Stimulated activated CD8-positive, alpha-beta memory T cell treated with anti-CD3 and anti-CD28 coated beads, Interleukin-15, amount 100 ng/mL, for 48 hours (primary cell): ENCODE data around the gene UQCR11.

Source experiments
- DNase-seq, 2 donors: peaks; one replicate each; pipeline ENCODE4 v3.0.0-alpha.2; 2020; ENCODE audit warnings: low read depth in 2 of 2

The UQCR11 gene

DNA sequence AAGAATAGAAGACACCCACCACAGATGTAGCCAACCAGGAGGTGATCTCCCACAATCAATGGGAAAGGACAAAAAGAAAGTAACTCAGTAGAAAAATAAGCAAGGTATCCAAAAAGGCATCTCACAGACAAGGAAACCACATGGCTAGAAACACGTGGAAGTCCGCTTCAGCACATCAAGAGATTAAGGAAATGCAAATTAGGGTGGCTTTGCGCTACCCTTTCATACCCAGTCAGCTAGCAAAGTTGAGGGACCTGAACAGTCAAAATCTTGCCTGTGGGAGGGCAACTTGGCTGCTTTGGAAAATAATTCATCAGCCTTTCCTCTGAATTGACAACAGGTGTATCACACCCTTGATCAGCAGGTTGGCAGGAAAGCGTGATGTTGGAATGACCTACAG is 11.6 kb upstream of the UQCR11 start:
- DNase-seq: no peak

DNA sequence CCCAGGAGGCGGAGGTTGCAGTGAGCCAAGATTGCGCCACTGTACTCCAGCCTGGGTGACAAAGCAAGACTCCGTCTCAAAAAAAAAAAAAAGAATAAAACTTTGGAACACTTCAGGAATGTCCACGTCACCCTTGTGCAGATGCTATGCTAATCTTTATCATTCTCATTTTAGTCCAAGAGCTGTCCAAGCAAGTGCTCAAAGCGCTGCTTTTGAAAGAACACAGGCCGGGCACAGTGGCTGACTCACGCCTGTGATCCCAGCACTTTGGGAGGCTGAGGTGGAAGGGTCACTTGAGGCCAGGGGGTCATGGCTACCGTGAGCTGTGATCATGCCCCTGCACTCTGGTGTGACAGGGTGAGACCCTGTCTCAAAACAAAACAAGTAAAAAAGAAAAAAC is 11.1 kb upstream of the UQCR11 start:
- no peak for DNase-seq

DNA sequence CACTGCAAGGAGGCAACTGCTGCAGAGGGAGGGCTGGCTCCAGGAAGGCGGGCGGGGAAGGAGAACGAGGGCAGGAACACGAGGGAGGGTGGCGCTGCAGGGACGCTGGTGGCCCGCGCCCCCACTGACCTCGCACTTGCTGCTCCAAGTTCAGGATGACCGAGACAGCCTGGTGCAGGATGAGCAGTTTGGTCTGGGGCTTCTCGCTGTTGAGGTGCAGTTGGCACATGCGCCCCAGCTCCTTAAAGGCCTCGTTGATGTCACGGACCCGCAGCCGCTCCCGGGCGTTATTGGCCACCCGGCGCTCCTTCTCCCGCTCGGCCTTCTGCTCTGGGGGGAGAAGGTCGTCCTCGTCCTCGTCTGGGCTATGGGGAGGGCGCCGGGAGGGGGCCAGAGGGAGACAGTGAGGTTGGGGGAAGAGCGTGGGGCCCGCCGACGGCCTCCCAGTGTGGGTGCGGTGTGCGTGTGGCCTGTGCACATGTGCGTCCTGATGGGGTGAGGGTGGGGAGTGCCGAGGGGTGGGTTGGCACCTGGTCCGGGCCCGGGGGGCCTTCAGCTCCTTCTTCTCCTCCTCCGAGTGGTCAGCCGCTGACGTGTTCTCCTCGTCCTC is 10.0 kb upstream of the UQCR11 start:
- no peak for DNase-seq

DNA sequence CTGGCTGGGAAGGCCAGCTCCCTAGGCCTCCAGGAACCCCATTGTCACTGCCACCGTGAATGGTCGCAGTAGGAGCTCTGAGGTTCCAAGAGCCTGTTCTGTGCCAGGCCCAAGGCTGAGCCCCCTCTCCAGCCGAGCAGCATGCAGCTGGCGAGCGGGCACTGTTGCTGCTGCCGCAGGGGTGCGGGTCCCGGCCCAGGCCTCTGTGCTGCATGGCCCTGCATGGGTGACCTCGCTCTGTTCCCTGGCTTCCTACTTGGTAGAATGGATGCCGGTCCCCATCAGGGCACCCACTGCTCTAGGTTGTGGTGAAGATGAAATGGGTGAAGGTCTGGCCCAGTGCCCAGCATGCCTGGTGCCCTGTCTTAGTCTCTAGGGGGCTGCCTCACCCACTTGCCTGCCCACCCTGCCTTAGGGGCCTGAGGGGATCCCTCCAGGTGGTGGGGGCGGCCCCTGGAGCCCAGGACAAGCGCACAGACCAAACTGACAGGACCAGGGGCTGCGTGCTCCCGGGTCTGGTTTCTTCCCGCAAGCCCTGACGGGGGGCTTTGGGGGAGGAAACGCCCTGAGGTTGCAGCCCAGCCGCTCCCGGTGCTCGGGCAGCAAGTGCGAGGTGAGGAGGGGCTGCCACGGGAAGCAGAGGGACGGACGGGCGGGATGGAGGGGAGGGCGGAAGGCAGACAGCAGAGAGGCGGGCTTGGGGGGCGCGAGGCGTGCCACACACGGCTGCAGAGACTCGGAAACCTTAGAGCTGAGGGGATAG is 8.7 kb upstream of the UQCR11 start:
- no peak for DNase-seq

DNA sequence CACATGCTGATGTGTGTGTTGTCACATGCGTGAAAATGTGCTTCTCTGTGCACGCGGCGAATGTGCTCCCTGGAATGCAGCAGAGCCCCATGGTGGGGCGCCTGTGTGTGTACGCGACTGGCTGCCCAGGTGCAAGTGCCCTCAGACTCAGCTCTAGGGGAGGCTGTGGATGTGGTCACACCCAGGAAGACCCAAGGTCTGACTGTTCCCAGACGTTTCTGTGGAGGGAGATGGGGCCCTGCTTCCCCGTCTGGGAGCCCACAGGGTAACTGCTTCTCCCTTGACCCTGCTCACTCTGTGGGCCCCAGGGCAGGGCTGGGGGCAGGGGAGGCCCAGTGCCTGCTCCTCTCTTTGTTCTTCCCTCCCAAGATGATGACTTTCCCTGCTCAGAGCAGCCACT is 7.9 kb upstream of the UQCR11 start:
- DNase-seq: no peak

DNA sequence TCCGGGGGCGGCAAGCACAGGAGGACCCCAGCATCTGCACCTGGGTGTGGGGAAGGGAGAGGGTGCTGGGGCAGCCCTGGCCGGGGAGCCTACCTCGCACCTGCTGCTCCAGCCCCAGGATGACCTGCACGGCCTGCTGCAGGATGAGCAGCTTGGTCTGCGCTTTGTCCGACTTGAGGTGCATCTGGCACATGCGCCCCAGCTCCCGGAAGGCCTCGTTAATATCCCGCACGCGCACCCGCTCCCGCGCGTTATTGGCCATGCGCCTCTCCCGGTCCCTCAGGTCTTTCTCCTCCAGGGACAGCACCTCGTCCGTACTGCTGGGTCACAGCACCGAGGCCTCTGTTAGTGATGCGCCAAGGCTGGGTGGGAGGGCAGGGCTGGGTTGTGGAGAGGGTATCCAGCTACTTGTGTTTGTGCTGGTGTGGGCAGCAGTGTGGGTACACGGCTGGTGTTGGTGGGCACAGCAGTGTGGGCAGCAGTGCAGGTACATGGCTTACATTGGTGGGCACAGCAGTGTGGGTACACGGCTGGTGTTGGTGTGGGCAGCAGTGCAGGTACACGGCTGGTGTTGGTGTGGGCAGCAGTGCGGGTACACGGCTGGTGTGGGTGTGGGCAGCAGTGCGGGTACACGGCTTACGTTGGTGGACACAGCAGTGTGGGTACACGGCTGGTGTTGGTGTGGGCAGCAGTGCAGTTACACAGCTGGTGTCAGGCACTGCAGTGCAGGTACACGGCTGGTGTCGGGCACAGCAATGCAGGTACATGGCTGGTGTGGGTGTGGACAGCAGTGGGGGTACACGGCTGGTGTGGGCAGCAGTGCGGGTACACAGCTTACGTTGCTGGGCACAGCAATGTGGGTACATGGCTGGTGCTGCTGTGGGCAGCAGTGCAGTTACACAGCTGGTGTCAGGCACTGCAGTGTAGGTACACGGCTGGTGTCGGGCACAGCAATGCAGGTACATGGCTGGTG is 7.1 kb upstream of the UQCR11 start:
- DNase-seq: no peak

DNA sequence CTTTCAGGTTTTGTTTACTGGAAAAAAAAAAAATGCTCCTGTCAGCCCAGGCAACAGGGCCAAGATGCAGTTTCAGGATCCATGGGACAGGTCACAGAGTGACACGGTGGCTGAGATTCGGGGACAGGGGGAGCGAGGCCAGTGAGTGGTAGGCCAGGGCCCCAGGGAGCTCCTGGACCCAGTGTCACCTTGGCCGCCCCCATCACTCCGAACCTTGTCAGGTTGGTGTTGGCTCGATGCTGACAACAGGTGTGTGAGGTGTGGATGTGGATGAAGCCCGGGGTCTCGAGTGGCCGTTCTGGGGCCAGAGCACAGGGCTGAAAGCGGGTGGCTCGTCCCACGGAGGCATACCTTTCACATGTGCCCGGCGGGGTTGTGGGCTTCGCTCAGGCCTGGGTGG is 6.1 kb upstream of the UQCR11 start:
- DNase-seq: no peak

DNA sequence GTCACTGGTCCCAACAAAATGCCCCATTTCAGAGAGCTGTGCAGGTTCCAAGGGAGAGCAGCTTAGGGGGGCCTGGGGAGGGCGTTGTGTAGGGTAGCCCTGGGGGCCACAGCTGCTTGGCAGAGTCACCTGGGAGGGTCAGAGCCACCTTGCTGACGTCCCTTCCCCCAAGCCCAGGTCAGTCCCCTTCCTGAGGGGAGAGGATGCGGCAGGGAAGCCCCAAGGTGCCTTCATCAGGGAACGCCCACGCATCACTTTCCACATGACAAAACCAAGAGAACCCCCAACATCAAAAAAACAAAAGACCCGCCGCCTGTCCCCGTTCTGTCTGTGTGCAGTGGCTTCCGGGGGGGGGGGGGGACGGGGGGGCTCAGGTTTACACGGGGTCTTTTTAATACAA is 5.3 kb upstream of the UQCR11 start:
- DNase-seq: no peak

DNA sequence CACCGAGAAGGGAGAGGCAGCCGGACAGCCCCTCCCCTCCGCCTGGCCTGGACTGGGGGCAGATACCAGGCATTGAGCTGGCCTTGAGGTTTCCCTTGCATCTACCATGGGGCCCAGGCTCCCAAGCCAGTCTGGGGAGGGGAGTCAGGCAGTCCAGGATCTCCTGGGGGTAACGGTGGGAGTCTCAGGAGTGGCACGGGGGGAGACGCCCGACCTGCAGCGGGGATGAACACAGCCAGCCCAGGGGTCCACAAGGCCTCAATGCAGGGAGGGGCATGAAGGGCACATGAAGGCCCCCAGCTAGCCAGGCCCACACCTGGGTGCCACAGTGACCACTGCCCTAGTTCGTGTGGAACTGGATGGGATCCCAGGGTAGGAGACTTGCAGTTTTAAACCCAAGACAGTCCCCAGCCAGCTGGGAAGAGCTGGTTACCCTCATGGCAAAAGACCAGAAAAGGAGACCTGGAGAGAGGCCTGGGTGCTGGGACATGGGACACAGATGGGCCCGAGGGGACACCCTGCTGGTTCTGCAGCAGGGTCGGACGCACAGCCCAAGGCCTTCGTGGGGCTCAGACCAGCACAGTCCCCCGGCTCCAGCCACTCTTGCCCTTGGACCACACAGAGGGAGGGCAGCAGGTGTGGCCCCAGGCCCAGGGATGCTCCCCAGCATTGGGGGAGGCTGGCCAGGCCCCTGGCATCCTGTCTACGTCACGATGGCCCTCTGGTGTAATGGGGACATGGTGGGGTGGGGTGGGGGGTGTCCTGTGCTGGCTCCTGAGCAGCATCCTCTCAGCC is 4.6 kb upstream of the UQCR11 start:
- DNase-seq: no peak

DNA sequence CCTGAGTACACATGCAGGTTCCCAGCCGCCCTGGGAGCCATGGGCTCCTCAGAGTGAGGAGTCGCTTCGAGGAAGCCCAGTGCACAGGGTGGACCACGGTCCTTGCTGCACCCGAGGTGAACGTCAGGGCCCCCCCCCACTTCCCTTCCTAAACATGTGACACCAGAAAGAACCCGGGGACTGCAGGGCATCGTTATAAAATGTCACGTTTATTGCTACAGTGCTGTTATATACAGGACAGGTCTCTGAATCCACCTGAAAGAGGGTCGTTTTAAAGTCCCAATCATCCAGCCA is 3.8 kb upstream of the UQCR11 start:
- DNase-seq: no peak

DNA sequence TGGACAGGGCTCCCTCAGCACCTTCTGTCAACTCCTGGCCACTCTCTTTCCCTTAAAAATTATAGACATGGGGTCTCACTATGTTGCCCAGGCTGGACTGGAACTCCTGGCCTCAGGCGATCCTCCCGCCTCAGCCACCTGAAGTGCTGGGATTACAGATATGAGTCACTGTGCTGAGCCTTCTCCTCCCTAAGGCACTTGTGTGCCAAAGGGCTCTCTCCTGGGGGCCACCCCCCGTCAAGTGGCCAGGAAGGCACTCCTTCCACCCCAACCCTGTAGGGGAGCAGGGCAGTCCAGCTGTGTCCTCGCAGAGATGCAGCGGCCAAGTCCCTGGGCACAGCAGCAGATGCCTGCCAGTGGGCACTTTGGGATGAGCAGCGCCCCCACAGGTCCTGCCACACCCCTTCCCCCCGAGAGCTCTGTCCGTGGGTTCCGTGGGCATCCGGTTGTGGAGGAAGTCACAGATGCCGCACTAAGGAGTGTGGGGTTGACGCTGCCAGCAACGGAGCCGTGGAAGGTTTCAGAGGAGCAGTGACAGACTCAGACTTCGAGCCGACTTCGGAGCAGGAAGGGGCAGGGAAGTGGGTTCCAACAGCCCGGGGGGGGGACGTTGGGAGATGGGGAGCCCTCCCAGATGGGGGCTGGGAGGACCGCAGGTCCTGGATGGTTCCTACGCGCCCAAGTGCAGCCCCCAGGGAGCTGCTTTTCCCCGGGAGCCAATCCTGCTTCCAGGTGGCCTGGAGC is 3.3 kb upstream of the UQCR11 start:
- DNase-seq: no peak

DNA sequence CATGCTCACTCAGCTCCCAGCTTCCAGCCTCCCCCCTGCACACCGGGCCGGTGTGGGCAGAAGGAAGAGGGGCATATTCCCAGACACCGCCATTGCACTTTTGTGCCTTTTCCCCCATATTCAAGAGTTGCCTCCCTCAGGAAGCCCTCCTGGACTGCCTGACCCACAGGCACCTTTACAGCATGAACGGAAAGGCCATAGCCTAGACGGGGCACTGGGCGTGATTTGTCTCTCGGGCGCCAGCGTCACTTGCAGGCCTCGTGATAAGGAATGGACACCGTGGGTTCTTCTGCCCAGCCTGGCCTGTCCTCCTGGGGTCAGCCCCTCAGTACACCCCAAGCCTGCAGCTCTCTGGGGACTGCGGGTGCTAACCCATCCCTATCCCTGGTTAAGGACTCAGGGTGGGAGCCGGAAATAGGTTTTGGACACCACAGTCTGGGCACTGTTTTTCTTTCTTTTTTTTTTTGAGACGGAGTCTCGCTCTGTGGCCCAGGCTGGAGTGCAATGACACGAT is 933 bp upstream of the UQCR11 start:
- no peak for DNase-seq

DNA sequence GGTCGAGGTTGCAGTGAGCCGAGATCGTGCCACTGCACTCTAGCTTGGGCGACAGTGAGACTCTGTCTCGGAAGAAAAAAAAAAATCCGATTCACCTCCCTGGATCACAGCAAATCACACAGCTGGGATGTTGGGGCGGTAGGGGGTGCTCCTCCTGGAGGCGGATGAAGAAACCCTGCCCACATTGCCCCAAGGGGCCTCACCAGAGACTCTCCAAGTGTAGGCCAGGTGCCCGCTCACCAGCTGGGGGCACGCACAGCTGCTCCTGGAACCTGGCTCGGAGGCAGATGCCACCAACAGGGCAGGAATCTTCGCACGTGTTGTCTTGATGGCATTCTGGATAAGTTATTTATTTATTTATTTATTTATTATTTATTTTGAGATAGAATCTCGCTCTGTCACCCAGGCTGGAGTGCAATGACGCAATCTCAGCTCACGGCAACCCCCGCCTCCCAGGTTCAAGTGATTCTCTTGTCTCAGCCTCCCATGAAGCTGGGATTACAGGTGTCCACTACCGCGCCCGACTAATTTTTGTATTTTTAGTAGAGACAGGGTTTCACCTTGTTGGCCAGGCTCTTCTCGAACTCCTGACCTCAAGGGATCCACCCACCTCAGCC is 3.1 kb downstream of the UQCR11 start:
- no peak for DNase-seq

DNA sequence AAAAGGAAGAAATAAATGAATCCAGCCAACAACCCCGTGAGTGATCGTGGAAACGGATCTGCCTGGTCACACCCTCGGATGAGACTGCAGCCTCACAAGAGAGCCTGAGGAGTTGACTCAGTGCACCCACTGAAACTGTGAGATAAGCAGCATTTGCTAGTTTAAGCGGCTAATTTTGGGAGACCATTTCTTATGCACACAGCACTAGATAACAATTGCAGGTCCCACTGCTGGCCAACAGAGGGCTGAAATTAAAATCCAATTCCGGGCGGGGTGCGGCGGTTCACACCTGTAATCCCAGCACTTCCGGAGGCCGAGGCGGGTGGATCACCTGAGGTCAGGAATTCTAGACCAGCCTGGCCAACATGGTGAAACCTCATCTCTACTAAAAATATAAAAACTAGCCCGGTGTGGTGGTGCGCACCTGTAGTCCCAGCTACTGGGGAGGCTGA is 3.6 kb downstream of the UQCR11 start:
- no peak for DNase-seq

DNA sequence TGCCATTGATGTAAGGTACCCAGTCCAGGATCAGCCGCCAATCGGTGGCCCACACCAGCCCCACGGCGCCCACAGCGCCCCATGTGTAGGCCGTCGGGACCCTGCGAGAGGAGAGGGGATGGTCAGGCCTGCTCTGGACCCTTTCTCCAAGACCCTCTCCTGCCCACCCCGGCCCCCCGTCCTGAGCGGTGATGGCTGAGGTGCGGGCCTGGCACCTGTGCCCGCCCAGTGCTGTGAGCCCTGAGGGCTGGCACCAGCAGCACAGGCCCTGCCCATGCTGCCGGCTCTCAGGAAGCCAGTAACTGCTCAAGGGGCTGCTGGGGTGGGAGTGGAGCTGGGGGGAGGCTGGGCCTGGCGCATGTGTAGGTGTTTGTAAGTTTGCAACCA is 5.8 kb downstream of the UQCR11 start:
- no peak for DNase-seq

DNA sequence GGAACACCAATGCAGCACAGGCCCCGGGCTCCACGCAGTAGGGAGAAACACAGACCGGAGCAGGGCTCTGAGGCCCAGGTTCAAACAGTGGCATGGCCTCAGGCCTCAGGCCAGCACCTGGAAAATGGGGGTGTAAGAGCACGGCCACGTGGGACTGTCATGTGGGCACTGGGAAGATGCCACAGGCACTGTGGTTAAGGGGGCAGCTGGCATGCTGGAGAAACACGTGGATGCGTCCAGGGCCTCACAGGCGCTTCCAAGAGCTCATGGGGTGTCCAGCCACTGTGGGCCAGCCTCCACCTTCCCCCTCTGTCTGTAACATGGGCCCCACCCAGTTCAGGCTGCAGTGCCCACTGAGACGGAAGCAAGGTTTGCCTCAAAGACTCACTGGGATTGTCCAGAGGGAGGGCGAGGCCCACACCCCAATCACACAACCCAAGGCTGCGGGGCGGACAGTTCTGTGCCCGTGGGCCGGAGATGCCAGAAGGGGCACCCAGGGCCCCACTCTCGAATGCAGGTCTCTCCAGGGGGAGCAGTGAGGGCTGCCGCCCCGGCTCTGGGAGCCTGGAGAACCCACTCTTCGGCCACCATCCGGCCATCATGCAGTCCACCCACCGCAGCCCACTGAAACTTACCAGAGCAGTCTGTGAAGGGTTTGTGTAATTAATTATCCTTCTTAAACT is 6.3 kb downstream of the UQCR11 start:
- DNase-seq: no peak

DNA sequence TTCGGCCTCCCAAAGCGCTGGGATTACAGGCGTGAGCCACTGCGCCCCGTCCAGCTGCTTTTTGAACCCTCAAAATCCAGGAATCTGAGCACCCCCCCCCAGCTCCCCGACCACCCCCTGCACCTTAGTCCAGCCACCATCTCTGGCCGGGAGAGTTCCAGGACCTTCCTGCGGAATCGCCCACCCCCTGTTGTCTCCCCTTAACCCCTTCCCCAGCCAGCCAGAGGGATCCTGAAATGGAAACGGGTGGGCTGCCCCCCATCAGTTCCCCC is 11.8 kb downstream of the UQCR11 start:
- DNase-seq: no peak

DNA sequence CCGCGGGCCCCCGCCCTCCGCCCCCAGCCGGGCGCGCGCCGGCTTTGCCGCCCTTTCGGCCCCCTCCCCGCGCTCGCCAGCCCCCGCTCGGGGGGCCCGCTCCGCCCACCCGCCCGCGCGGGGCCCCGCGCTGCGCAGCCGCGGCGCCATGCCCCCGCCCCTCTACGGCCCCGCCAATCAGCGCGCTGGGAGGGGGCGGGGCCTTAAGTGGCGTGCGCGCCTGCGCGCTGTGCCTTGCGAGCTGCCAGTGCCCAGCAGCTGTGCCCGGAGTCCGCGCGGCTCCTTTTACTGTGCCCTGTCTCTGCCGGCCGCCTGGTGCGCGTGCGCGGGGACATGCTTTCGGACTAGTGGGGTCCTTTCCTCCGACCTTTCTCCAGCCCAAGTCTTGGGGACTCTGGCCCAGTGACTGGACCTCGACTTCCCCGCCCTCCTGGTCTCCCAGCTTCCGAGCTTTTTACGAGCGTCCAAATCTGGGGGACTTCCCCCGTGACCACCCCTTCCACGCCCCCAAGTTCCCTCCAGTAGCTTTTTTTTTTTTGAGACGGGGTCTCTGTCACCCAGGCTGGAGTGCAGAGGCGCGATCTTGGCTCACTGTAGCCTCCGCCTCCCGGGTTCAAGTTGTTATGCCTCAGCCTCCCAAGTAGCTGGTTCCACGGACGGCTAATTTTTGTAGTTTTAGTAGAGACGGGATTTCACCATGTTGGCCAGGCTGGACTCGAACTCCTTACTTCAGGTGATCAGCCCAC is 12.3 kb downstream of the UQCR11 start, which contains the start of gene MBD3:
MBD3 (minus strand) TSS at position 111 of the 746 bp plus-strand sequence. CDS start 234 bp downstream, outside the sequence.
- peak; percentile 83 to 84 for DNase-seq

DNA sequence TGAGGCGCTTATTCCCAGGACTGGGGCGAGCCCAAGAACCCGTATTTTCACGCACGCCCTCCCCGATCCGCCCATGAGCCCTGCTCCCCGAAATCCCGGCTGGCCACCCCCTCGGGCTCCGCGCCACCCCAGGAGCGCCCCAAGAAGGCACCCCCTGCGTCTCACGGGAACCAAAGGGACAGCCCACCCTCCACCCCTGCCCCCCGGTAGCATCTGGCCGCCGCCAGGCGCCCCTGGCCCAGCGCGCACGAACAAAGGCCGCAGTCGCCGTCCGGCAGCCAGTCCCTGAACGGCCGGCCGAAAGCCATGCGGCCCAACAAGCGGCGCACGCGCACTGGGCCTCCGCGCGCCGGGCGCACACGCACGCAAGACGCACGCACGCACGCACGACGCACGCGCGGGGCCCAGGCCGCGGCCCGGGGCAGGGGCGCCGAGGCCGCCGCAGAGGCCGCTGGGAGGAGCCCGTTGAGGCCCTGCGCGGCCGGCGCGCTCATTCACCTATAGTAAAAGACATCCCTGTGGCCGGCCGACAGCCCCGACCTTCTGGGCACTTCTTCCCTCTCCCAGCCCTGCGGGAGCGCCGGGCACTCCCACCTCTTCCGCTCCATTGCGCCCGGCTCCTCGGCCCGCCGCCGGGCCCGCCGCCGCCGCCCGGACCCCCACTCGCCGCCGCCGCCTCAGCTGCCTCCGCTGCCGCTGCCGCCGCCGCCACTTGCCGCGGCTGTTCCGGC is 13.1 kb downstream of the UQCR11 start:
- DNase-seq: peak; percentile 77 to 78
